Hepatocyte (in vitro differentiated cells): ENCODE measurements around the gene IFT122. TPM values are rescaled to one million over a fixed set of nuclear protein-coding genes. Genes with fewer than 3 reads are reported as not detected.

Experiments used
- DNase-seq: peaks from one replicate; pipeline ENCODE4 v3.0.0-alpha.2; 2016; ENCODE audit warnings: low spot score
- H2AFZ ChIP-seq: fragments of 200-600 bp; sonication (generic); 2 replicates; pipeline ENCODE4 v1.6.0; 2016; ENCODE audit warnings: antibody characterized with exemption, mild to moderate bottlenecking
- H3K27ac ChIP-seq: fragments of 200-600 bp; sonication (generic); 2 replicates; pipeline ENCODE4 v1.5.1; 2016; ENCODE audit warnings: mild to moderate bottlenecking
- H3K27me3 ChIP-seq: fragments of 200-600 bp; sonication (generic); 2 replicates; pipeline ENCODE4 v1.6.1; 2016
- H3K36me3 ChIP-seq: fragments of 200-600 bp; sonication (generic); replicated peaks from 2 replicates; pipeline ENCODE4 v1.5.1; 2016; ENCODE audit warnings: low read depth; ENCODE audit not compliant: insufficient read depth
- H3K4me1 ChIP-seq: fragments of 200-600 bp; sonication (generic); 2 replicates; pipeline ENCODE4 v1.5.1; 2016; ENCODE audit warnings: mild to moderate bottlenecking, moderate library complexity; ENCODE audit not compliant: insufficient read depth
- H3K4me2 ChIP-seq: fragments of 200-600 bp; sonication (generic); 2 replicates; pipeline ENCODE4 v1.6.0; 2016
- H3K4me3 ChIP-seq: fragments of 200-600 bp; sonication (generic); 2 replicates; pipeline ENCODE4 v1.5.1; 2016; ENCODE audit warnings: mild to moderate bottlenecking
- H3K79me2 ChIP-seq: fragments of 200-600 bp; sonication (generic); 2 replicates; pipeline ENCODE4 v1.6.0; 2017; ENCODE audit warnings: mild to moderate bottlenecking
- H3K9me2 ChIP-seq: fragments of 200-600 bp; sonication (generic); replicated peaks from 2 replicates; pipeline ENCODE4 v1.6.0; 2017; ENCODE audit warnings: mild to moderate bottlenecking; ENCODE audit not compliant: insufficient read depth
- H3K9me3 ChIP-seq: fragments of 200-600 bp; sonication (generic); 2 replicates; pipeline ENCODE4 v1.5.1; 2016; ENCODE audit warnings: low read depth, mild to moderate bottlenecking
- H4K20me1 ChIP-seq: fragments of 200-600 bp; sonication (generic); 2 replicates; pipeline ENCODE4 v1.6.0; 2016; ENCODE audit warnings: mild to moderate bottlenecking; ENCODE audit not compliant: insufficient read depth, poor library complexity, severe bottlenecking
- EZH2 ChIP-seq: fragments of 200-600 bp; sonication (generic); IDR thresholded peaks from 2 replicates; pipeline ENCODE4 v1.6.1; 2016; ENCODE audit warnings: antibody characterized with exemption, mild to moderate bottlenecking, borderline replicate concordance
- EZH2phosphoT487 ChIP-seq: fragments of 200-600 bp; sonication (generic); IDR thresholded peaks from one replicate; pipeline ENCODE4 v1.6.1; 2018; ENCODE audit warnings: antibody characterized with exemption, mild to moderate bottlenecking, low read depth, moderate library complexity; ENCODE audit not compliant: unreplicated experiment, severe bottlenecking
- WGBS: methylation state at CpG from one replicate; pipeline ENCODE4 v1.1.6; 2016; ENCODE audit warnings: low lambda C conversion rate; ENCODE audit errors: missing lambda C conversion rate; 5-methylcytosine and 5-hydroxymethylcytosine counted together
- polyA plus RNA-seq: library from polyadenylated mRNA; unstranded; fragments of >200 nt; fragmentation: Nextera tagmentation; extraction: Ambion mirVana; gene quantifications from 2 replicates; pipeline ENCODE4 v1.2.1, GENCODE V29; 2016
- total RNA-seq: library from RNA; depleted of rRNA; stranded (reverse); fragments of >200 nt; gene quantifications from 2 replicates; pipeline ENCODE4 v1.2.3, GENCODE V29; 2014
- TF ChIP-seq, protein P1 (sequence below): fragments of 200-600 bp; sonication (generic); IDR thresholded peaks from 2 replicates; pipeline ENCODE4 v1.5.1; 2016; ENCODE audit warnings: antibody characterized with exemption, mild to moderate bottlenecking; ENCODE audit not compliant: poor library complexity

The IFT122 gene
- total and polyA plus RNA-seq, 2 experiments from 2014 or later = 11.4 to 14.6 TPM

DNA sequence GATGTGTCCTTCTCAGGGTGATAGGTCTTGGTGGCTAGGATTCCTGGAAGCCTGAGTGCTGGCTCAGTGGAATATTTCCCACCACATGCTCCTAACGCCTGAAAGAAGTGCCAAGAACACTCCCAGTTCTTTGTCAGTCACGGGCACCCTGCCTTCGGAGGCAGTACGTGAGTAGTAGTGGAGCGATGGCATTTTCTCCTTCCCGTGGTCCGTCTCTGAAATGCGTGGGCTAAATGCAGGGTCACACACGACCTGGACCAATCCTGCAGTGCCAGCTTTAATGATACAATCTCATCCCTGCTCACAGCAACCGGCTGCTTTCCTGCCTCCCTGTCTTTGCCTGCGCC, 117.5 kb downstream of the IFT122 start:
- peaks cover 6% of the 10 kb centered on the region for H3K79me2 ChIP-seq
- no peaks in the 10 kb centered on the region for H3K9me3 ChIP-seq
- 83% methylated on average over 11 of the region's 11 CpGs for WGBS
- peaks cover 63% of the 10 kb centered on the region for H3K4me1 ChIP-seq
- H3K4me3 ChIP-seq = no peak overlapping the region
- no peaks in the 10 kb centered on the region for H4K20me1 ChIP-seq
- no peaks in the 10 kb centered on the region for H3K36me3 ChIP-seq
- no peaks in the 10 kb centered on the region for H3K9me2 ChIP-seq
- no peak for TF ChIP-seq EZH2phosphoT487
- TF ChIP-seq, protein P1, sequence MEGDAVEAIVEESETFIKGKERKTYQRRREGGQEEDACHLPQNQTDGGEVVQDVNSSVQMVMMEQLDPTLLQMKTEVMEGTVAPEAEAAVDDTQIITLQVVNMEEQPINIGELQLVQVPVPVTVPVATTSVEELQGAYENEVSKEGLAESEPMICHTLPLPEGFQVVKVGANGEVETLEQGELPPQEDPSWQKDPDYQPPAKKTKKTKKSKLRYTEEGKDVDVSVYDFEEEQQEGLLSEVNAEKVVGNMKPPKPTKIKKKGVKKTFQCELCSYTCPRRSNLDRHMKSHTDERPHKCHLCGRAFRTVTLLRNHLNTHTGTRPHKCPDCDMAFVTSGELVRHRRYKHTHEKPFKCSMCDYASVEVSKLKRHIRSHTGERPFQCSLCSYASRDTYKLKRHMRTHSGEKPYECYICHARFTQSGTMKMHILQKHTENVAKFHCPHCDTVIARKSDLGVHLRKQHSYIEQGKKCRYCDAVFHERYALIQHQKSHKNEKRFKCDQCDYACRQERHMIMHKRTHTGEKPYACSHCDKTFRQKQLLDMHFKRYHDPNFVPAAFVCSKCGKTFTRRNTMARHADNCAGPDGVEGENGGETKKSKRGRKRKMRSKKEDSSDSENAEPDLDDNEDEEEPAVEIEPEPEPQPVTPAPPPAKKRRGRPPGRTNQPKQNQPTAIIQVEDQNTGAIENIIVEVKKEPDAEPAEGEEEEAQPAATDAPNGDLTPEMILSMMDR = no peak
- no peak for TF ChIP-seq EZH2
- H3K27ac ChIP-seq = peak overlapping the region; percentile 96
- no peak for DNase-seq
- no peak overlapping the region for H2AFZ ChIP-seq
- H3K27me3 ChIP-seq = no peaks in the 10 kb centered on the region
- H3K4me2 ChIP-seq = no peak overlapping the region

- 86% methylated on average over 15 of the region's 15 CpGs for WGBS
- TF ChIP-seq EZH2 (no peak), EZH2phosphoT487 (no peak)
- TF ChIP-seq, protein P1 = no peak
- Histone ChIP-seq H3K9me3 (no peaks in the 10 kb centered on the region), H3K27me3 (no peaks in the 10 kb centered on the region), H3K4me3 (no peak overlapping the region), H2AFZ (no peak overlapping the region), H3K36me3 (no peaks in the 10 kb centered on the region), H4K20me1 (no peaks in the 10 kb centered on the region), H3K4me1 (peaks cover 63% of the 10 kb centered on the region), H3K79me2 (peaks cover 6% of the 10 kb centered on the region), H3K4me2 (peak overlapping the region; percentile 68), H3K9me2 (no peaks in the 10 kb centered on the region), H3K27ac (peak overlapping the region; percentile 96)
- DNase-seq = no peak
These were observed 118.2 kb downstream of the IFT122 start for GRCh38 chr3:129558081-129558771.

GRCh38 chr3:129558772-129559564, 118.9 kb downstream of the IFT122 start:
- peaks cover 63% of the 10 kb centered on the region for H3K4me1 ChIP-seq
- H3K4me2 ChIP-seq = peak overlapping the region; percentile 68
- peak; percentile 68 for DNase-seq
- H2AFZ ChIP-seq = no peak overlapping the region
- no peaks in the 10 kb centered on the region for H3K9me3 ChIP-seq
- no peaks in the 10 kb centered on the region for H3K36me3 ChIP-seq
- no peaks in the 10 kb centered on the region for H4K20me1 ChIP-seq
- peaks cover 6% of the 10 kb centered on the region for H3K79me2 ChIP-seq
- WGBS = 65% methylated on average over 11 of the region's 11 CpGs
- H3K9me2 ChIP-seq = no peaks in the 10 kb centered on the region
- peak overlapping the region; percentile 96 for H3K27ac ChIP-seq
- TF ChIP-seq, protein P1 = no peak
- no peak for TF ChIP-seq EZH2
- no peaks in the 10 kb centered on the region for H3K27me3 ChIP-seq
- H3K4me3 ChIP-seq = no peak overlapping the region
